ENCODE measurements around the gene RAD9A. TPM values are rescaled to one million over a fixed set of nuclear protein-coding genes. Genes with fewer than 3 reads are reported as not detected.
A peak's percentile ranks its signal among the peaks of the same experiment; 100 is the strongest.

Gene RAD9A
- total and polyA plus RNA-seq, 9 of the 15 experiments (the other 6 are each of a cell fraction or from before 2014, with no cell fraction given), result 1.4 to 41.2 (median 16.1) TPM

- peak in 1 of 2 experiments; percentile 66; a peak in 1 of 4 replicates for TF ChIP-seq RCOR1 (IDR thresholded peaks at IDR 0.05; ENCODE audit: borderline replicate concordance in 1 of 2, low read depth in 2 of 2, low read length in 2 of 2)
- peak; percentile 88 for TF ChIP-seq NR3C1 (CRISPR knock-in tag; IDR thresholded peaks at IDR 0.05)
- TF ChIP-seq ZNF316 (IDR thresholded peaks at IDR 0.05), result no peak
- TF ChIP-seq SP1 (CRISPR knock-in tag; IDR thresholded peaks at IDR 0.05), result peak; percentile 83
- TF ChIP-seq ZNF174 (CRISPR knock-in tag; IDR thresholded peaks at IDR 0.05), result no peak
- no peak for TF ChIP-seq ADNP (tag; IDR thresholded peaks at IDR 0.05)
- TF ChIP-seq YBX1 (IDR thresholded peaks at IDR 0.05), result no peak
- 0 out of 4 replicates have a peak, but pooled peaks of 1 of the 2 experiments have one; percentile 34 for TF ChIP-seq UBTF (IDR thresholded peaks at IDR 0.05; ENCODE audit: borderline replicate concordance in 1 of 2, low read depth in 2 of 2, low read length in 2 of 2)
- peak; percentile 86 for TF ChIP-seq NFYB (IDR thresholded peaks at IDR 0.05; ENCODE audit: extremely low read depth, insufficient read length)
- TF ChIP-seq LEF1 (IDR thresholded peaks at IDR 0.05), result peak; percentile 95
- no peak for TF ChIP-seq ZNF644 (tag; IDR thresholded peaks at IDR 0.05; ENCODE audit: low read depth)
- no peak for TF ChIP-seq ZNF263 (CRISPR knock-in tag; IDR thresholded peaks at IDR 0.05; ENCODE audit: borderline replicate concordance)
- no peak for TF ChIP-seq SRSF1 (IDR thresholded peaks at IDR 0.05; ENCODE audit: low read depth, low read length)
- TF ChIP-seq MBD2 (IDR thresholded peaks at IDR 0.05; ENCODE audit: borderline replicate concordance, low read depth), result peak; percentile 63; the same call in 1 of the 2 replicates
- peak; percentile 55; the same call in 1 of the 2 replicates for TF ChIP-seq MYBL2 (IDR thresholded peaks at IDR 0.05; ENCODE audit: low read depth)
- no peak for TF ChIP-seq MYBL2 (CRISPR knock-in tag; IDR thresholded peaks at IDR 0.05; ENCODE audit: borderline replicate concordance)
- no peak for TF ChIP-seq POU5F1 (IDR thresholded peaks at IDR 0.05; ENCODE audit: borderline replicate concordance, low read depth, low read length, partially characterized antibody)
- TF ChIP-seq ELK1 (CRISPR knock-in tag; IDR thresholded peaks at IDR 0.05), result no peak
- no peak for TF ChIP-seq BRF2 (IDR thresholded peaks at IDR 0.05; ENCODE audit: borderline replicate concordance, insufficient read depth, insufficient read length)
- peak; percentile 80 for TF ChIP-seq MXD1 (CRISPR knock-in tag; IDR thresholded peaks at IDR 0.05; ENCODE audit: borderline replicate concordance, poor library complexity, severe bottlenecking)
- TF ChIP-seq HDAC1 (IDR thresholded peaks at IDR 0.05), result peak; percentile 71 to 99; a peak in 3 of 4 replicates
- TF ChIP-seq ZBTB7A (IDR thresholded peaks at IDR 0.05; ENCODE audit: borderline replicate concordance, control insufficient read depth, low read depth, low read length), result peak; percentile 85; the same call in 1 of the 2 replicates
Observed at GRCh38 chr11:67391304-67392182, at the start of gene RAD9A (continued).
